Endometrial microvascular endothelial cells (primary cell): ENCODE data around the gene SMOC2. TPM values are rescaled to one million over a fixed set of nuclear protein-coding genes. Genes with fewer than 3 reads are reported as not detected.

Experiments used
- in situ Hi-C: cut with HindIII; loops from 2 replicates; pipeline ENCODE4 v1.10.0; 2017; ENCODE audit warnings: low sequenced_read_pairs, low pct_unique_long_range_greater_than_20kb; ENCODE audit errors: inconsistent ontology term
- total RNA-seq: library from RNA; depleted of rRNA; stranded (reverse); fragments of >200 nt; gene quantifications from one replicate; pipeline ENCODE4 v1.2.3, GENCODE V29; 2015; ENCODE audit errors: inconsistent ontology term

Gene SMOC2
- total RNA-seq, 1 donor from 2014 or later, result not detected

- in situ Hi-C loops, result no loop called here
These were observed 26.5 kb upstream of the SMOC2 start for GRCh38 chr6:168414336-168415097.

GRCh38 chr6:168415098-168415992, 25.6 kb upstream of the SMOC2 start:
- in situ Hi-C loops, result no loop called here

DNA sequence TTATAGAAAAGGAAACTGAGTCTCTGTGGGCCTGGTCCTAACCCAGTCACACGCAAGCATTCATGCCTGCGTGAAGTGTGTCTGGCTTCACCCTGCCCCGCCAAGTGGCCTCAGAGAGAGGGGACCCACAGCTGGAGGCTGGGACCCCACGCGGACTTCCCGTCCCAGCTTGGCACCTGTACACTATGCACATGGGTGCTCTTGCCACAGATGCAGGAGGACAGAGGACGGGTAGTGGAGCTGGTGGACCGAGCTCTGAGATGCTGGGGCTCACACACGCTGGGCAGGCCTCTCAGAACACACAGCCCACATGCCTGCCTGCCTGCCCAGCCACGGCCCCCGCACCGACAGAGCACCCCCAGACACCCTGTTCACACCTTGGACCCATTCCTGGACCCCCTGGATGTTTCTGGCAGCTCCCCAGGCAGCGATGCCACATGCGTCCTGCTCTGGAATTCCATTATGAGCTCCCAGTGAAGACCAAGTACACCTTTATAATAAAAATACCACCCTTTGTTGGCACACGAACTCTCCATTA, 24.9 kb upstream of the SMOC2 start:
- in situ Hi-C loops, result no loop called here

GRCh38 chr6:168416531-168416930, 24.5 kb upstream of the SMOC2 start:
- in situ Hi-C loops, result no loop called here

DNA sequence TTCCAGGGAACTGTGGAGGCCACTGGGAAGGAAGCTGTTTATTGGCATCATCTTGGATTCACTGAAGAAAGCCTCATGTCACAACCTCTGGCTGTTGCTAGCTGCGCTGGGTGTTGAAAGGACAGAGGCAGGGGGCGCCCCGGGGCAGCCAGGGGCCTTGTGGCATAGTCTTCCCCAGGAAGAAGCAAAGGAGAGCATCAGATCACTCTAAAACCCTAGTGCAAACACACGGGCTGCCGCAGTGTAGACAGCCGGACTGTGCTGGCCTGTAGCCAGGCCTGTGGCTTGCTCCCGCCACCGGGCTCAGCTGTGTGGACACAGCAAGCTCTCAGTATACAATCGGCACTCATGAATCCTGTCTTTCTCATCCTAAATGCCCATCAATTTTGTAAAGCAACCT, 23.8 kb upstream of the SMOC2 start:
- in situ Hi-C loops, result no loop called here

GRCh38 chr6:168417679-168418557, 23.1 kb upstream of the SMOC2 start:
- in situ Hi-C loops, result no loop called here

DNA sequence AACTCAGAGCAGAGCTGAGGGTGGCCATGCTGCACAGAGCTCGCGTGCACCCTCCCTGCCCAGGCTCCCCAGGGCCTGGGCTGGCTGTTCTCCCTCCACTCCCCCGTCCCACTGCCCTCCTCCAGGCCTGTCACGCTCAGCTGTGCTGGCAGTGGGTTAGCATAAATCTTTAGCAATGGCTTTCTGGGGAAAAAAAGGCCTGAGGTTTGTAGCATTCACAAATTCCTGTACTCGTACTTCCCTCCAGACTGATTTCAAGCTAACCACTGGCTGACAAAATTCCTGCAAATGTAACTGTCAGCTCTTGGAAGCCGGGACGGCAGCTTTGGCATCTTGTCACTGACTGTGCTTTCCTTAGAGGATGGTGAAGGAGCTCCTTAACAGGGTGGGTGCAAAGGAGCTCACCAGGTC, 22.3 kb upstream of the SMOC2 start:
- in situ Hi-C loops, result no loop called here

DNA sequence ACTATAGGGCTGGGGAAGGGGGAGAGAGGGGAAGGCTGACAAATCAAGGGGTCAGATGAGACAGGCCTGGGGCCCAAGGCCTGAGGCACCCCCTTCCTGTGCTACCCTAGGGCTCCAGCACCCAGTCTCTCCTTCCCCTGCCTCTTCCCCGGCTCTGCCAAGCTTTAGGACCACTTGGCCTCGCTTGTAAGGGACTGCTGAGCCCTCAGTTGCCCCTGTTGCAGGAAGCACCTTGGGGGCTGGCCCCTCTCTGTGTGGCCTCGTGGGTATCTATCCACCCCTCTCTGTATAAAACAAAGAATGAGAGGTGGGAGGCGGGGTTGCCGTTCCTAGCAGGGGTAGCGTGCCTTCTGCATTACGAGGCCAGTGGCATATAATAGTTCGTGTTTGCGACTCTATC, 21.4 kb upstream of the SMOC2 start:
- in situ Hi-C loops, result no loop called here

GRCh38 chr6:168420084-168420483, 20.9 kb upstream of the SMOC2 start:
- in situ Hi-C loops, result no loop called here

DNA sequence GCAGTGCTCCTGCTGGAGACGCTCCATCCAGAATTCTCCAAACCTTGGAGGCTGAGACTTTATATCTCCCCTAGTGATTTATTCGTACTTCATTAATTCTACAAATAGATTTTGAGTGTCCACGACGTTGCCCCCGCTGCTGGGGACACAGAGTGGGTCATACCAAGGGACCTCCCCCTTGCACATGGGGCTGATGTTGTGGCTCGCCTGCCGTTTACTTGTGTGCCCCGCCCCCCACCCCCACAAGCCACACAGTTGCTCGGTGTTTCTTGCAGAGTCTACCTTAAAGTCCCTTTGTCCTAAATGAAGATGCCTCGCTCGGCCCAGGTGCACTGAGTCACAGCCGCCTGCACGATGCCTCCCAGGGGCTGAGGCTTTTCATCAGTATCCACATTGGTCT, 20.3 kb upstream of the SMOC2 start:
- in situ Hi-C loops, result no loop called here

DNA sequence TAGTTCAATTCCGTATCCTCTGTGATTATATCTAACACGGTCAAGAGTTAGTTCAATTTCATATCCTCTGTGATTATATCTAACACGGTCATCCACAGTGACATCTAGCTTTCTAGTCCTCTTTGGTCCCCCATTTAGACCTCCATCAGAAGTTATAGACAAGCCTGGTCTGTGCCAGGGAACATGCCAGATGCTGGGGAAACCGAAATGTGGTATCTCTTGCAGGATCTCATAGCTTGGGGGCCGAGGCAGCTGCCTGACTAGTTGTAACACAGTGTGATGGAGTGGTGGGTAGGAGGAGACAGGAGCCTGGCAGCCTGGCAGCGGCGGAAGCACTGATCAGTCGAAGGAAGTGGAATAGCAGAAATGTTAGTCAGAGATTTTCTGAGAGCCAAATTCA, 13.8 kb upstream of the SMOC2 start:
- in situ Hi-C loops, result no loop called here

GRCh38 chr6:168428052-168428826, 12.7 kb upstream of the SMOC2 start:
- in situ Hi-C loops, result no loop called here

- in situ Hi-C loops, result no loop called here
These were observed 12.1 kb upstream of the SMOC2 start for GRCh38 chr6:168428863-168429262.

DNA sequence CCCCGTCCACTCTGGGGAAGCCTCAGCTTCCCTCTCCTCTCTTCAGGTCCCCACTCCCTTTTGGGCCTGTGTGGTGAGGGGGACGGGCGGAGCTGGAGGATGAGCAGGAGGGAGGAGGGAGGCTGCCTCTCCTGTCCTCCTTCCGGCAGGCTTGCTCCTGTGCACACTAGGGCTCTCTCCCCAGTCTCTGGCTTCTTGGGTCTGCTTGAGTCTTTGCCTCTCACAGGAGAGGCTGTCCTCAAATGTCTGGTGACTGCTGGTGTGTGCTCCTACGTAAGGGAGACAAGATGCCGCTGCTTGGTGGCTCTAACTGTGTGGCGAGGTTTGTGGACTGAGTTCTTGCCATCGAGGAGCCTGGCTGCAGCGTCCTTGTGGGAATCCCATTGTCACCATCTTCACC, 8.8 kb upstream of the SMOC2 start:
- in situ Hi-C loops, result no loop called here

- in situ Hi-C loops, result no loop called here
These were observed 7.1 kb upstream of the SMOC2 start for GRCh38 chr6:168433898-168434297.

DNA sequence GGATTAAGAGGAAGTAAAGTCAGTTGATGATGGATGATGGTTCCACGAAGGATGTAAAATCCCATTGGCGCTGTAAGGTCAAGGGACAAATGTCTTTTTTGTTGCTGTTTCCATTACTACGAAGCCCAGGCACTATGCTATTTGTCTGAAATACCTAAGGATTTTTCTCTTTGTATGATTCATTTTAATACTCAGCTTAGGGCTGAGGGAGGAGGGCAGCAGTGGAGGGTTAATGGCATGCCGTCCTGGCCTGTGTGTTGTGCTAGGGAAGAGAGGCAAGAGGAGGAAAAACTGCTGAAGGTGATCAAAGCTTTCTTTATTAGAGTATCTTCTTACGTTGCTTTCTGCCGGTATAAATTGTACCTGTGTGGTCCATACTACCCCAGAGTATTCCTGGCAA, 6.5 kb upstream of the SMOC2 start:
- in situ Hi-C loops, result no loop called here

- in situ Hi-C loops, result no loop called here
These were observed 3.2 kb upstream of the SMOC2 start for GRCh38 chr6:168437751-168438150.

- in situ Hi-C loops, result no loop called here
These were observed 2.0 kb upstream of the SMOC2 start for GRCh38 chr6:168438783-168439520.
